Heart left ventricle (tissue), 13 donors: ENCODE data around the gene MRPS14.

Experiments
- CTCF ChIP-seq, 12 donors: fragments of 200-600 bp; sonication (generic) in 4 of 12; IDR thresholded peaks; one replicate each; pipeline versions ENCODE4 v1.5.0 to v1.8.0; 2018 to 2022; ENCODE audit warnings: antibody characterized with exemption in 12 of 12, mild to moderate bottlenecking in 5 of 12
- POLR2A ChIP-seq, 2 donors: fragments of 450-650 bp; IDR thresholded peaks; one replicate each; pipeline ENCODE4 v1.6.1; 2017; ENCODE audit warnings: antibody characterized with exemption in 2 of 2, mild to moderate bottlenecking in 2 of 2, moderate library complexity in 2 of 2
- donor health status: ischemic (EF 13 %, LVEDD 7.1; RV severe dilation, severe dysfunction).
- donor health status: DM: no; HTN: yes; CAD: no.
- donor health status: DM: no; HTN: no; CAD: no.
- donor health status: ischemic (EF 25% LVEDD 6.9; RV normal size, moderate dysfunction).
- donor health status: ischemic (EF 25% LVEDD 5.7; RV mildly dilated, moderate dysfunction).
- donor health status: ischemic (EF 35%, LVEDD 5.7; RV mildly dilated, moderate dysfunction).
- donor health status: nonischemic (EF 11% LVEDD 7.7; RV severe dilation, severe dysfunction).
- donor health status: DM: yes; HTN: yes; CAD: no.
- donor health status: PGD.
- donor health status: ischemic (EF 29% LVEDD 5.4; RV normal size, mild dysfunction).
- donor health status: nonischemic (EF 23%, LVEDD 6.1; RV moderate dilation, normal function).

- no peak for TF ChIP-seq CTCF (IDR thresholded peaks at IDR 0.05)
- TF ChIP-seq POLR2A (IDR thresholded peaks at IDR 0.05), result no peak
These were observed 49.1 kb upstream of the MRPS14 start for GRCh38 chr1:175072099-175072951.
